Measurements from ENCODE around the gene VSIG10. TPM values are rescaled to one million over a fixed set of nuclear protein-coding genes. Genes with fewer than 3 reads are reported as not detected.
A peak's percentile ranks its signal among the peaks of the same experiment; 100 is the strongest.
"Not testable (repeated sequence)": the region's sequence is repeated elsewhere in the genome, so short reads cannot be mapped to it uniquely, and the experiment has no call there.

VSIG10 gene
- total RNA-seq, 1 donor from 2014 or later = 51.7 TPM

GRCh38 chr12:118135788-118136558 lies 32.2 kb upstream of the VSIG10 start, which contains the start of gene PEBP1:
Gene PEBP1, plus strand, starts transcription at chr12:118136124. Its CDS starts 86 bp downstream, at chr12:118136210.
- no peaks in the 10 kb centered on the region for H3K27me3 ChIP-seq (ENCODE audit: low read depth)
- peaks cover 30% of the 10 kb centered on the region for H3K36me3 ChIP-seq
- peaks cover 24% of the 10 kb centered on the region for H3K4me1 ChIP-seq
- no peaks in the 10 kb centered on the region for H3K9me3 ChIP-seq
- peak within 1 kb of the TSS; percentile 96 for H3K4me3 ChIP-seq
- H3K27ac ChIP-seq = peak within 1 kb of the TSS; percentile 91
- DNase-seq (peak; percentile 96), ATAC-seq (peak; percentile 100)
- intact Hi-C loops (cut with DNase I) = no loop called here
- TF ChIP-seq, protein P1, sequence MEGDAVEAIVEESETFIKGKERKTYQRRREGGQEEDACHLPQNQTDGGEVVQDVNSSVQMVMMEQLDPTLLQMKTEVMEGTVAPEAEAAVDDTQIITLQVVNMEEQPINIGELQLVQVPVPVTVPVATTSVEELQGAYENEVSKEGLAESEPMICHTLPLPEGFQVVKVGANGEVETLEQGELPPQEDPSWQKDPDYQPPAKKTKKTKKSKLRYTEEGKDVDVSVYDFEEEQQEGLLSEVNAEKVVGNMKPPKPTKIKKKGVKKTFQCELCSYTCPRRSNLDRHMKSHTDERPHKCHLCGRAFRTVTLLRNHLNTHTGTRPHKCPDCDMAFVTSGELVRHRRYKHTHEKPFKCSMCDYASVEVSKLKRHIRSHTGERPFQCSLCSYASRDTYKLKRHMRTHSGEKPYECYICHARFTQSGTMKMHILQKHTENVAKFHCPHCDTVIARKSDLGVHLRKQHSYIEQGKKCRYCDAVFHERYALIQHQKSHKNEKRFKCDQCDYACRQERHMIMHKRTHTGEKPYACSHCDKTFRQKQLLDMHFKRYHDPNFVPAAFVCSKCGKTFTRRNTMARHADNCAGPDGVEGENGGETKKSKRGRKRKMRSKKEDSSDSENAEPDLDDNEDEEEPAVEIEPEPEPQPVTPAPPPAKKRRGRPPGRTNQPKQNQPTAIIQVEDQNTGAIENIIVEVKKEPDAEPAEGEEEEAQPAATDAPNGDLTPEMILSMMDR (IDR thresholded peaks at IDR 0.05) = no peak

GRCh38 chr12:118129436-118129835 lies 25.6 kb upstream of the VSIG10 start:
- H3K27ac ChIP-seq; ATAC-seq; H3K4me1 ChIP-seq; intact Hi-C loops (cut with DNase I); H3K9me3 ChIP-seq; DNase-seq; H3K36me3 ChIP-seq; H3K4me3 ChIP-seq; H3K27me3 ChIP-seq (ENCODE audit: low read depth): not testable (repeated sequence)

DNA sequence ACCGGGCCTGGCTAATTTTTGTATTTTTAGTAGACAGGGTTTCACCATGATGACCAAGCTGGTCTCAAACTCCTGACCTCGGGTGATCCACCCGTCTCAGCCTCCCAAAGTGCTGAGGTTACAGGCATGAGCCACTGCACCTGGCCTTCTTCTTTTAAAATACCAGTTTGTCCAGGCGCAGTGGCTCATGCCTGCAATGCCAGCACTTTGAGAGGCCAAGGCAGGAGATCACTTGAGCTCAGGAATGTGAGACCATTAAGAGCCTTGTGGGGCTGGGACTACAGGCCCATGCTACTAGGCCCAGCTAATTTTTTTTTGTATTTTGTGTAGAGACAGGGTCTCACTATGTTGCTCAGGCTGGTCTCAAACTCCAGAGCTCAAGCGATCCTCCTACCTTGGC lies 24.1 kb upstream of the VSIG10 start:
- TF ChIP-seq, protein P1 (IDR thresholded peaks at IDR 0.05) = no peak
- Histone ChIP-seq H3K27ac (no peak overlapping the region), H3K4me1 (no peaks in the 10 kb centered on the region), H3K4me3 (no peak overlapping the region), H3K27me3 (ENCODE audit: low read depth) (no peaks in the 10 kb centered on the region), H3K36me3 (no peaks in the 10 kb centered on the region), H3K9me3 (no peaks in the 10 kb centered on the region)
- DNase-seq = no peak
- intact Hi-C loops (cut with DNase I) = no loop called here
- ATAC-seq = no peak

DNA sequence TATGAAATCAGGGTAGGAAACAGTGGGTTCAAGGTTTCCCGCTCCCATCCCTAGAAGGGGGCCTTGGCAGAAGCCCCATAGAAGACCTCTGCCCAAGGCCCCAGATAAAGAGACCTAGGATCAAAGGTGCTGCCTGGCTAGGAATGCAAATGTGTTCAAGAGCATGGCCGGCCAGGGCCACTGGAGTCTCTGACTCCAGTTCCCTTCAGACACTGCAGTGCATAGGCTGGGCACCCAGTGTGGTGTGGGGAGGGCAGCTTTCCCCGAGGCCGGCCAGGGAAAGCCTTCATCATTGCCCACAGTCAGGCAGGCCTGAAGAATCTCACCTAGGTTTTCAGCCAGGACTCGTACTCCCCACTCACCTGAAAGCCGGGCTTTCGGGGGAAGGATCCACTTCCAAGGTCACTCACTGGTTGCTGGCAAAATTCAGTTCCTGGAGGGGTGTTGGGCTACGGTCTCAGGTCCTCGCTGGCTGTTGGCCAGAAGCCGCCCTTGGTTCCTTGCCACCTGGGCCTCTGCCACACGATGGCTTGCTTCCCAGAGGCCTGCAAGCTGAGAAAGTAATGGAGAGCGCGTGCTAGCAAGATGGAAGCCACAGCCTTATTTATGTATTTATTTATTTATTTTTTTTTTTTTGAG lies 22.4 kb upstream of the VSIG10 start:
- ATAC-seq (peak; percentile 71 to 75), DNase-seq (peak; percentile 74)
- Histone ChIP-seq H3K4me3 (no peak overlapping the region), H3K27me3 (ENCODE audit: low read depth) (no peaks in the 10 kb centered on the region), H3K9me3 (no peaks in the 10 kb centered on the region), H3K4me1 (peaks cover 1% of the 10 kb centered on the region), H3K36me3 (no peaks in the 10 kb centered on the region), H3K27ac (no peak overlapping the region)
- intact Hi-C loops (cut with DNase I) = no loop called here
- TF ChIP-seq, protein P1 (IDR thresholded peaks at IDR 0.05) = no peak

DNA sequence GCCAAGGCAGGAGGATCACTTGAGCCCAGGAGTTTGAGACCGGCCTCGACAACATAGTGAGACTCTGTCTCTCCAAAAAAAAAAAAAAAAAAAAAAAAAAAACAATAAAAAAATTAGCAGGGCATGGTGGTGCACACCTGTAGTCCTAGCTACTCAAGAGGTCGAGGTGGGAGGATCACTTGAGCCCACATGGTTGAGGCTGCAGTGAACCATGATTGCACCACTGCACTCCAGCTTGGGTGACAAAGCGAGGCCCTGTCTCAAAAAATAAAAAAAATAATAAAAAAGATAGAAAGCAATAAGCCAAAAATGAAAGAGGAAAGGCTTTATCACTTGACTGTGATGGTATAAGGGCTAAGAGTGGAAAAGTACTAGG lies 21.9 kb upstream of the VSIG10 start:
- no peaks in the 10 kb centered on the region for H3K36me3 ChIP-seq
- intact Hi-C loops (cut with DNase I) = no loop called here
- ATAC-seq = no peak

More for the DNA sequence above, 21.9 kb upstream of the VSIG10 start:
- Histone ChIP-seq H3K9me3 (no peaks in the 10 kb centered on the region), H3K27me3 (ENCODE audit: low read depth) (no peaks in the 10 kb centered on the region), H3K4me1 (peaks cover 5% of the 10 kb centered on the region), H3K4me3 (no peak overlapping the region), H3K27ac (no peak overlapping the region)
- TF ChIP-seq, protein P1 (IDR thresholded peaks at IDR 0.05) = no peak
- no peak for DNase-seq
